Measurements from ENCODE around the gene SRC. TPM values are rescaled to one million over a fixed set of nuclear protein-coding genes. Genes with fewer than 3 reads are reported as not detected.

The SRC gene
- total and polyA plus RNA-seq, 7 experiments from 2014 or later, result 0.63 to 26.6 (median 2.9) TPM

DNA sequence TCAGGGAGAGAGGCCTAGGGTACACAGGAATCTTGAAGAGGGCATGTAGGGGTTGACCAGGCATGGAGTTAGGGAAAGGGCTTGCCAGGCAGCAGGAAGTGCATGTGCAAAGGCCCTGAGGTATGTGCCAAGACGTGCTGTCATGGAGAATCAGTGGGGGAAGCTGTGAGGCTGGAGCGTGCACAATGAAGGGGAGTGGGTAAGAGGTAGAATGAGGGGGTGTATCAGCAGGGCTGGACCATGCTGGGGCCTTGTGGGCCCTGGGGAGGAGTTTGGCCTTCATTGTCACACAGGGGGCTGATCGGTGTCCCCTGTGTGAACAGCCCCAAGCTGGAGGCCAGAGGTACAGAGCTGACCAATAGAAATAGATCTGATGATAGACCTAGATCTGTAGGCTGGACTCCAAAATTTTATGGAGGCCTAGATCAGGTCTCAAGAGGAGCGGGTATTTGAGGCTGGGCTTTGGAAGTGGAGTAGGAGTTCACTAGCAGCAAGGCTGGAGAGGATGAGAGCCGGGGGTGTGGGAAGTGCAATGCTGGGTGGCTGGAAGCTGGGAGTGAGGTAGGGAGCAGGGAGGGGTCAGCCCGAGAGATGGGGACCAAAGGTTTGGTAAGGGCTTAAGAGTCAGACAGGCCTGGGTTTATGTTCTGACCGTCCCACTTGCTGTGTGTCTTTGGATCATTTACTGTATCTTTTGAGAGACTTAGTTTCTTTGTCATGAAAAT lies 3.0 kb downstream of the SRC start:
- H3K4me1 ChIP-seq (ENCODE audit: control insufficient read depth in 2 of 2, insufficient read depth in 2 of 2, low read length in 2 of 2), result peaks cover 0 to 5% of the 10 kb centered on the region in 2 donors
- CTCF ChIA-PET, result no interaction called here
- Mint-ChIP-seq H3K9me3 (no peaks in the 10 kb centered on the region), H3K27me3 (peaks cover 0 to 1% (median 0%) of the 10 kb centered on the region in 5 donors), H3K27ac (peak overlapping the region in 1 of 9 donors; percentile 63), H3K4me1 (peaks cover 0 to 16% (median 11%) of the 10 kb centered on the region in 7 donors), H3K4me3 (peak overlapping the region in 2 of 10 donors; percentile 3 to 48), H3K36me3 (no peaks in the 10 kb centered on the region)
- no peak overlapping the region for H3K4me3 ChIP-seq (ENCODE audit: low read length)
- H3K9me3 ChIP-seq (ENCODE audit: control insufficient read depth in 2 of 3, low read length in 3 of 3), result no peaks in the 10 kb centered on the region
- intact Hi-C loops (cut with micrococcal nuclease), result loop anchor here in 1 of 2 donors (5.0 kb wide), 2 partner anchors 33 to 62 kb away; partner anchors contain the start of gene MANBAL
- H3K36me3 ChIP-seq (ENCODE audit: control insufficient read depth in 2 of 3, insufficient read depth in 3 of 3, low read length in 3 of 3), result no peaks in the 10 kb centered on the region
- no peaks in the 10 kb centered on the region for H3K27me3 ChIP-seq (ENCODE audit: control insufficient read depth in 2 of 2, insufficient read depth in 2 of 2, low read length in 2 of 2)
- ATAC-seq (no peak), DNase-seq (no peak)
- POLR2A ChIA-PET, result no interaction called here
- H3K27ac ChIP-seq (ENCODE audit: low read depth, low read length), result no peak overlapping the region

DNA sequence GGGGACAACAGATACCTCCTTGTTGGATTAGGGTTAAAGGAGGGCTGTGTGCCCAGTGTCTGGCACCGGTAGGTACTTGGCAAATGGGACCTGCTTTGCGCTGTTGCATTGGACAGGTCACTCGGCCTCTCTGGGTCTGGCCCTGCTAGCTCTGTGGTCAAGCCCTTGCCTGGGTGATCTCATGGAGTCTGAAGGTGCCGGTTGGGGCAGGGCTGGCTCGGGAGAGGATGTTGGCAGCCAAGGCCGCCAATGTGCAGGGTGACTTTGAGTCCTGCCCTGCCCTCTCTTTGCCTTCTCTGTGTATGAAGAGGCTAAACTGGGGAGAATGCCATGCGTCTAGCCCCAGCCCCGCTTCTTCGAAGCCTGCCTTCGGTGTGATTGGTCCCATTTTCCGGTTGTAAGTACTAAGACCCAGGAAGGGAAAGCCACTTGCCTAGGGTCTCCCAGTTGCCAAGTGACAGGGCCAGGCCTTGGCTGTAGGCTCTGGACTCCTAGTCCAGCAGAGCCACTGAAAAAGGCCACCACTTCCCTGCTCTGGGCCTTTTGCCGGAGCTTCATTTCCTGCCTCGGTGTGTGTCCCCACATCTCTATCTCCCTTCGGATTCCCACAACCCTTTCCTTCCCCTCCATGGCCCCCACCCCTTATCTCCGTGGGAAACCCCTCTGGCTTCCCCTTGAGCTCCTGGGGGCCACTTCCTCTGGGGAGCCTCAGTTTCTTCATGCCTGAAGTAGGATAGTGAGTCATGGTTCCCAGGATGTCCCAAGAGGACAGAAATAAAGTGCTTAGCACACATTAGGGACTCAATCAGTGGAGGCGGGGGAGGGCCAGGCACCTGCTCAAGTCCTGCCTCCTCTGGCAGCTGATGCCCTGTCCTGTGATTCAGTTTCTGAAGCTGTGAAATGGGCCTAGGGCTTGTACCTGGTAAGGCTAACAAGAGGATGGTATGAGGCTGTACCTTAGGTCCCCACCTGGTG lies 3.9 kb downstream of the SRC start:
- H3K9me3 ChIP-seq (ENCODE audit: control insufficient read depth in 2 of 3, low read length in 3 of 3), result no peaks in the 10 kb centered on the region
- ChIA-PET CTCF (interaction anchor here (0.5 kb wide), 1 partner anchor 34 kb away, joined by 3 read pairs; no protein-coding TSS in a partner anchor), POLR2A (no interaction called here)
- peaks cover 0 to 5% of the 10 kb centered on the region in 2 donors for H3K4me1 ChIP-seq (ENCODE audit: control insufficient read depth in 2 of 2, insufficient read depth in 2 of 2, low read length in 2 of 2)
- DNase-seq (no peak), ATAC-seq (peak; percentile 43)
- H3K27me3 Mint-ChIP-seq, result peaks cover 0 to 1% (median 0%) of the 10 kb centered on the region in 5 donors
- no peak overlapping the region for H3K4me3 ChIP-seq (ENCODE audit: low read length)
- peaks cover 0 to 13% (median 5%) of the 10 kb centered on the region in 7 donors for H3K4me1 Mint-ChIP-seq
- no peaks in the 10 kb centered on the region for H3K36me3 Mint-ChIP-seq
- H3K9me3 Mint-ChIP-seq, result no peaks in the 10 kb centered on the region
- H3K4me3 Mint-ChIP-seq, result no peak overlapping the region
- no peak overlapping the region for H3K27ac ChIP-seq (ENCODE audit: low read depth, low read length)
- H3K27ac Mint-ChIP-seq, result peak overlapping the region in 1 of 9 donors; percentile 63
- no peaks in the 10 kb centered on the region for H3K27me3 ChIP-seq (ENCODE audit: control insufficient read depth in 2 of 2, insufficient read depth in 2 of 2, low read length in 2 of 2)
- intact Hi-C loops (cut with micrococcal nuclease), result loop anchor here in 1 of 2 donors (5.0 kb wide), 2 partner anchors 32 to 63 kb away; partner anchors contain the start of gene MANBAL
- no peaks in the 10 kb centered on the region for H3K36me3 ChIP-seq (ENCODE audit: control insufficient read depth in 2 of 3, insufficient read depth in 3 of 3, low read length in 3 of 3)

- no peak overlapping the region for H3K27ac ChIP-seq (ENCODE audit: low read depth, low read length)
- ATAC-seq (no peak), DNase-seq (no peak)
- H3K9me3 Mint-ChIP-seq, result no peaks in the 10 kb centered on the region
- peaks cover 0 to 9% (median 0%) of the 10 kb centered on the region in 7 donors for H3K4me1 Mint-ChIP-seq
- no peaks in the 10 kb centered on the region for H3K9me3 ChIP-seq (ENCODE audit: control insufficient read depth in 2 of 3, low read length in 3 of 3)
- ChIA-PET CTCF (interaction anchor here (0.5 kb wide), 1 partner anchor 33 kb away, joined by 3 read pairs; no protein-coding TSS in a partner anchor), POLR2A (no interaction called here)
- no peaks in the 10 kb centered on the region for H3K36me3 Mint-ChIP-seq
- no peaks in the 10 kb centered on the region for H3K27me3 Mint-ChIP-seq
- no peaks in the 10 kb centered on the region for H3K36me3 ChIP-seq (ENCODE audit: control insufficient read depth in 2 of 3, insufficient read depth in 3 of 3, low read length in 3 of 3)
- no peaks in the 10 kb centered on the region for H3K4me1 ChIP-seq (ENCODE audit: control insufficient read depth in 2 of 2, insufficient read depth in 2 of 2, low read length in 2 of 2)
- no peak overlapping the region for H3K4me3 ChIP-seq (ENCODE audit: low read length)
- no peak overlapping the region for H3K27ac Mint-ChIP-seq
- intact Hi-C loops (cut with micrococcal nuclease), result no loop called here
- no peaks in the 10 kb centered on the region for H3K27me3 ChIP-seq (ENCODE audit: control insufficient read depth in 2 of 2, insufficient read depth in 2 of 2, low read length in 2 of 2)
- H3K4me3 Mint-ChIP-seq, result no peak overlapping the region
These were observed 5.0 kb downstream of the SRC start for GRCh38 chr20:37350649-37351574.

DNA sequence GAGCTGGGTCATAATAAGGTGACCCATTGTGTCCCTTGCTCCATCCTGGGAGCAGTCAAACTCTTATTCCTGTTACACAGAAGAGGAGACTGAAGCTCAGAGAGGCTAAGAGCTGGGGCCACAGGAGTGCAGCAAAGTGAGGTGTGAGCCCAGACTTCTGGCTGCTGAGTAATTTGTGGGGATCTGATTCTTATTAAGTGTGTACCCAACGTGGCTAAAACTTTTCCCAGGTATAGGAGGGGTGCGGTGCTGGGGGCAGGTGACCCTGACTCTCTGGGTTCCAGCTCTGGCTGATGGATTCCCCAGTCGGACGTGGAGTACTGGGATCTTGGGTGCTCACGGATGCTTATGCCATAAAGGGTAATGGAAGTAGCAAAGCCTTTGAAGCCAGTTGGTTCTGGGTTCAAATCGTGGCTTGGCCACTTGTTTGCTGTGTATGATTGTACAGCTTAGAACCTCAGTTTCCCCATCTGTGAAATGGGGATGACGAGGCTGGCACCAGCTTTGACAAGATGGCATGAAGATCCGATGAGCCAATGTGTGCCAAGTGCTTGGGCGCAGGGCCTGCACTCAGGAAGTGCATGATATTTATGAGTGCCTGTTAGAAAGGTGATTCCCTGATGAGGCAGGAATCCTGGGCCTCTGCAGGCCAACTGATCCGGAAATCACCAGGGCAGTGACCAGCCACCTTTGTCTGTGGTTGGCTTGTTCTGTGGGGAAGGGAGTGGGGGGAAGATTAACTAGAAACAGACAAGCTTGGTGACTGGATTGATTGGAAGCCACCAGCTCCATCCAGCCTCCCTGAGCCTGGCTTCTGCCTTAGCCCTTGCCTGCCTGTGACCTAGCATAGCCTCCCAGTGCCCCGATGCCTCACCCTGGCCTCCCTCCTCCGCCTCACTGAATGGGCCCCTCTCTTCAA lies 6.0 kb downstream of the SRC start:
- no peaks in the 10 kb centered on the region for H3K9me3 Mint-ChIP-seq
- peaks cover 0 to 12% (median 0%) of the 10 kb centered on the region in 7 donors for H3K4me1 Mint-ChIP-seq
- no peak overlapping the region for H3K4me3 ChIP-seq (ENCODE audit: low read length)
- H3K36me3 ChIP-seq (ENCODE audit: control insufficient read depth in 2 of 3, insufficient read depth in 3 of 3, low read length in 3 of 3), result no peaks in the 10 kb centered on the region
- no peak for ATAC-seq
- H3K27ac Mint-ChIP-seq, result no peak overlapping the region
- POLR2A ChIA-PET, result no interaction called here
- H3K4me1 ChIP-seq (ENCODE audit: control insufficient read depth in 2 of 2, insufficient read depth in 2 of 2, low read length in 2 of 2), result no peaks in the 10 kb centered on the region
- H3K4me3 Mint-ChIP-seq, result no peak overlapping the region
- no peak overlapping the region for H3K27ac ChIP-seq (ENCODE audit: low read depth, low read length)
- H3K27me3 Mint-ChIP-seq, result no peaks in the 10 kb centered on the region
- intact Hi-C loops (cut with micrococcal nuclease), result no loop called here
- no peaks in the 10 kb centered on the region for H3K27me3 ChIP-seq (ENCODE audit: control insufficient read depth in 2 of 2, insufficient read depth in 2 of 2, low read length in 2 of 2)
- no peaks in the 10 kb centered on the region for H3K9me3 ChIP-seq (ENCODE audit: control insufficient read depth in 2 of 3, low read length in 3 of 3)
- CTCF ChIA-PET, result interaction anchor here (1.2 kb wide), 1 partner anchor 33 kb away, joined by 4 read pairs; no protein-coding TSS in a partner anchor
- no peaks in the 10 kb centered on the region for H3K36me3 Mint-ChIP-seq
- DNase-seq, result no peak

DNA sequence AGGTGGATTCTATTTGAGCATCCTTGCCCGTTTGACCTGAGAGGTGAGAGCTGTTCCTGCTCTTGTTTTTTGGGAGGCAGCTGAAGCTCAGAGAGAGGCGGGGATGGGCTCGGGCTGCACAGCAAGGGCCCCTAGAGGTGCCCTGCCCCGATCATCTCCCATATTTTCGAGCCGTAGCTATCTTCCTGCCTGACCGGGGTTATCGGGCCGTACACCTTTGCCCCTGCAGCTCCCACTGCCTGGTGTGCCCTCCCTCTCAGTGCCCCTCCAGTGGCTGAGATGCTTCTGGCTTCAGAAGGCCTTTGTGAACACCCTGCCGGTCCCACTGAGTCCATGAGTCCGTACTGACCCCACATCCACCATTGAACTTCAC lies 6.7 kb downstream of the SRC start:
- H3K27me3 Mint-ChIP-seq, result no peaks in the 10 kb centered on the region
- H3K27ac Mint-ChIP-seq, result no peak overlapping the region
- Histone ChIP-seq H3K4me1 (ENCODE audit: control insufficient read depth in 2 of 2, insufficient read depth in 2 of 2, low read length in 2 of 2) (no peaks in the 10 kb centered on the region), H3K27ac (ENCODE audit: low read depth, low read length) (no peak overlapping the region), H3K27me3 (ENCODE audit: control insufficient read depth in 2 of 2, insufficient read depth in 2 of 2, low read length in 2 of 2) (no peaks in the 10 kb centered on the region), H3K9me3 (ENCODE audit: control insufficient read depth in 2 of 3, low read length in 3 of 3) (no peaks in the 10 kb centered on the region), H3K36me3 (ENCODE audit: control insufficient read depth in 2 of 3, insufficient read depth in 3 of 3, low read length in 3 of 3) (no peaks in the 10 kb centered on the region), H3K4me3 (ENCODE audit: low read length) (no peak overlapping the region)
- no peak for ATAC-seq
- no peak overlapping the region for H3K4me3 Mint-ChIP-seq
- DNase-seq, result no peak
- intact Hi-C loops (cut with micrococcal nuclease), result no loop called here
- no peaks in the 10 kb centered on the region for H3K9me3 Mint-ChIP-seq
- ChIA-PET CTCF (interaction anchor here (1.2 kb wide), 1 partner anchor 32 kb away, joined by 4 read pairs; no protein-coding TSS in a partner anchor), POLR2A (interaction anchor here (0.6 kb wide), 1 partner anchor 38 kb away, joined by 3 read pairs; no protein-coding TSS in a partner anchor)
- peaks cover 0 to 17% (median 0%) of the 10 kb centered on the region in 7 donors for H3K4me1 Mint-ChIP-seq
- no peaks in the 10 kb centered on the region for H3K36me3 Mint-ChIP-seq

All from naive thymus-derived CD4-positive, alpha-beta T cell (primary cell).